NCI-H2029 treated with DMSO at 0.1 percent for 48 hours (cell line): Measurements from ENCODE around the gene EPHA8.

Experiments used
- DNase-seq: peaks from one replicate; lab custom pipeline; 2025; lab: John Stamatoyannopoulos, UW

Gene EPHA8

GRCh38 chr1:22592919-22593790 is 29.9 kb downstream of the EPHA8 start:
- DNase-seq, result no peak

- DNase-seq, result no peak
Observed at GRCh38 chr1:22594396-22594795, 31.1 kb downstream of the EPHA8 start.

- DNase-seq, result no peak
Observed at GRCh38 chr1:22595108-22595507, 31.8 kb downstream of the EPHA8 start.

GRCh38 chr1:22597301-22597965 is 34.1 kb downstream of the EPHA8 start:
- no peak for DNase-seq

GRCh38 chr1:22597996-22598395 is 34.7 kb downstream of the EPHA8 start:
- no peak for DNase-seq

- DNase-seq, result no peak
Observed at GRCh38 chr1:22598736-22599135, 35.4 kb downstream of the EPHA8 start.

- DNase-seq, result peak; percentile 60
Observed at GRCh38 chr1:22600071-22600816, 37.0 kb downstream of the EPHA8 start.

- no peak for DNase-seq
Observed at GRCh38 chr1:22600817-22601605, 37.7 kb downstream of the EPHA8 start.

GRCh38 chr1:22601610-22602009 is 38.3 kb downstream of the EPHA8 start:
- no peak for DNase-seq

GRCh38 chr1:22602060-22602740 is 38.9 kb downstream of the EPHA8 start:
- no peak for DNase-seq

GRCh38 chr1:22606161-22606560 is 42.9 kb downstream of the EPHA8 start:
- DNase-seq, result no peak

GRCh38 chr1:22607154-22607553 is 43.9 kb downstream of the EPHA8 start:
- no peak for DNase-seq

GRCh38 chr1:22608361-22608760 is 45.1 kb downstream of the EPHA8 start:
- no peak for DNase-seq

GRCh38 chr1:22609291-22609690 is 46.0 kb downstream of the EPHA8 start:
- DNase-seq, result no peak

GRCh38 chr1:22611530-22611947 is 48.2 kb downstream of the EPHA8 start:
- DNase-seq, result no peak

GRCh38 chr1:22612671-22613571 is 49.6 kb downstream of the EPHA8 start:
- DNase-seq, result no peak

- no peak for DNase-seq
Observed at GRCh38 chr1:22613572-22613918, 50.3 kb downstream of the EPHA8 start.

- no peak for DNase-seq
Observed at GRCh38 chr1:22613951-22614350, 50.7 kb downstream of the EPHA8 start.

- DNase-seq, result no peak
Observed at GRCh38 chr1:22615886-22616285, 52.6 kb downstream of the EPHA8 start.

- no peak for DNase-seq
Observed at GRCh38 chr1:22616571-22616970, 53.3 kb downstream of the EPHA8 start.
